ENCODE measurements around the gene JAM3. TPM values are rescaled to one million over a fixed set of nuclear protein-coding genes. Genes with fewer than 3 reads are reported as not detected.

Gene JAM3
- total RNA-seq, 1 experiment from 2014 or later: 45.4 TPM

GRCh38 chr11:134131628-134132244 lies 62.9 kb downstream of the JAM3 start:
- H3K27ac ChIP-seq (ENCODE audit: low read length): no peak overlapping the region
- DNase-seq (ENCODE audit: low read depth, low spot score) (no peak), ATAC-seq (no peak)
- no peaks in the 10 kb centered on the region for H3K4me1 ChIP-seq (ENCODE audit: control insufficient read depth, insufficient read depth, low read length)
- H3K4me3 ChIP-seq (ENCODE audit: low read depth in 2 of 2, low read length in 2 of 2): no peak overlapping the region
- no TSS peak for BruUV-seq (replicated peaks)
- no peaks in the 10 kb centered on the region for H3K36me3 ChIP-seq (ENCODE audit: control insufficient read depth, insufficient read depth, low read length)
- in situ Hi-C loops (cut with HindIII; ENCODE audit: low pct_unique_long_range_greater_than_20kb, low sequenced_read_pairs): no loop called here
- intact Hi-C loops (cut with micrococcal nuclease; ENCODE audit: unreplicated experiment): no loop called here
- no peak for TF ChIP-seq POLR2AphosphoS5 (IDR thresholded peaks at IDR 0.05; ENCODE audit: low read depth, low read length)
- no peak for TF ChIP-seq REST (IDR thresholded peaks at IDR 0.05; ENCODE audit: insufficient read depth in 1 of 2, low read depth in 2 of 2, low read length in 1 of 2)
- TF ChIP-seq CTCF (IDR thresholded peaks at IDR 0.05): no peak
- no peak for TF ChIP-seq TCF7L2 (IDR thresholded peaks at IDR 0.05; ENCODE audit: low read depth, low read length)
- TF ChIP-seq SIN3A (IDR thresholded peaks at IDR 0.05; ENCODE audit: borderline replicate concordance, insufficient read depth, low read depth, low read length): no peak
- ChIA-PET CTCF (no interaction called here), POLR2A (no interaction called here)
- H3K9me3 ChIP-seq (ENCODE audit: control insufficient read depth, insufficient read depth, low read depth, low read length): peaks cover 25% of the 10 kb centered on the region
- H3K27me3 ChIP-seq (ENCODE audit: control insufficient read depth, insufficient read depth, low read length): no peaks in the 10 kb centered on the region

- H3K9me3 ChIP-seq (ENCODE audit: control insufficient read depth, insufficient read depth, low read depth, low read length): peaks cover 25% of the 10 kb centered on the region
- H3K4me1 ChIP-seq (ENCODE audit: control insufficient read depth, insufficient read depth, low read length): no peaks in the 10 kb centered on the region
- intact Hi-C loops (cut with micrococcal nuclease; ENCODE audit: unreplicated experiment) (no loop called here), in situ Hi-C loops (cut with HindIII; ENCODE audit: low pct_unique_long_range_greater_than_20kb, low sequenced_read_pairs) (no loop called here)
- no peak for ATAC-seq
- no peaks in the 10 kb centered on the region for H3K36me3 ChIP-seq (ENCODE audit: control insufficient read depth, insufficient read depth, low read length)
- no peak overlapping the region for H3K4me3 ChIP-seq (ENCODE audit: low read depth in 2 of 2, low read length in 2 of 2)
- ChIA-PET CTCF (no interaction called here), POLR2A (no interaction called here)
- TF ChIP-seq REST (IDR thresholded peaks at IDR 0.05; ENCODE audit: insufficient read depth in 1 of 2, low read depth in 2 of 2, low read length in 1 of 2) (no peak), CTCF (IDR thresholded peaks at IDR 0.05) (no peak), SIN3A (IDR thresholded peaks at IDR 0.05; ENCODE audit: borderline replicate concordance, insufficient read depth, low read depth, low read length) (no peak), TCF7L2 (IDR thresholded peaks at IDR 0.05; ENCODE audit: low read depth, low read length) (no peak), POLR2AphosphoS5 (IDR thresholded peaks at IDR 0.05; ENCODE audit: low read depth, low read length) (no peak)
- no TSS peak for BruUV-seq (replicated peaks)
- no peak for DNase-seq (ENCODE audit: low read depth, low spot score)
- H3K27me3 ChIP-seq (ENCODE audit: control insufficient read depth, insufficient read depth, low read length): no peaks in the 10 kb centered on the region
- H3K27ac ChIP-seq (ENCODE audit: low read length): no peak overlapping the region
Measured at GRCh38 chr11:134132808-134133207, 63.9 kb downstream of the JAM3 start.
